CD4-positive, alpha-beta T cell (primary cell): Measurements from ENCODE around the gene PDGFC. TPM values are rescaled to one million over a fixed set of nuclear protein-coding genes. Genes with fewer than 3 reads are reported as not detected.

Source experiments
- ATAC-seq: fragments of 200-7000 bp; cut with Tn5 transposase; one replicate; pipeline ENCODE4 v1.10.0; 2022; ENCODE audit warnings: mild to moderate bottlenecking; ENCODE audit not compliant: poor library complexity
- CTCF ChIA-PET: fragments of 350-600 bp; sonication (Branson Sonifier 250); formaldehyde crosslinking; loops from one replicate; lab custom pipeline; 2021; ENCODE audit warnings: antibody characterized with exemption, inconsistent platforms; lab: Charles Lee
- POLR2A ChIA-PET: fragments of 350-600 bp; sonication (Branson Sonifier 250); formaldehyde crosslinking; loops from one replicate; lab custom pipeline; 2021; ENCODE audit warnings: antibody characterized with exemption, inconsistent platforms; lab: Charles Lee
- DNase-seq, 14 experiments: peaks; one replicate each; pipeline ENCODE4 v3.0.0-alpha.2; 2013 to 2020; ENCODE audit warnings: mixed read lengths in 2 of 14
- H3K27ac ChIP-seq, 2 donors: one replicate each; pipeline versions ENCODE4 v1.5.1 to v1.7.0; 2013; ENCODE audit warnings: low read length in 2 of 2, low read depth in 1 of 2, mild to moderate bottlenecking in 1 of 2
- H3K27me3 ChIP-seq, 2 experiments: 1 replicate in 1 of 2; 2 replicates in 1 of 2; pipeline versions ENCODE4 v1.6.1 to v1.7.0; 2013; ENCODE audit warnings: low read length in 2 of 2, control low read depth in 1 of 2, mild to moderate bottlenecking in 1 of 2, moderate library complexity in 1 of 2; ENCODE audit not compliant: insufficient read depth in 2 of 2, control insufficient read depth in 1 of 2
- H3K36me3 ChIP-seq: one replicate; pipeline ENCODE4 v1.6.1; 2013; ENCODE audit warnings: low read length, control low read depth; ENCODE audit not compliant: insufficient read depth
- H3K4me1 ChIP-seq: one replicate; pipeline ENCODE4 v1.6.1; 2013; ENCODE audit warnings: low read length, control low read depth; ENCODE audit not compliant: insufficient read depth
- H3K4me3 ChIP-seq: one replicate; pipeline ENCODE4 v1.5.1; 2013; ENCODE audit warnings: mild to moderate bottlenecking, low read length, moderate library complexity
- H3K9me3 ChIP-seq, 2 experiments: 1 replicate in 1 of 2; 2 replicates in 1 of 2; pipeline versions ENCODE4 v1.6.1 to v1.7.0; 2013; ENCODE audit warnings: low read length in 2 of 2, mild to moderate bottlenecking in 2 of 2, control low read depth in 1 of 2, moderate library complexity in 1 of 2; ENCODE audit not compliant: control insufficient read depth in 1 of 2, insufficient read depth in 1 of 2
- H3K27ac Mint-ChIP-seq: one replicate; pipeline ENCODE4 v1.8.0; 2020; ENCODE audit warnings: mixed read lengths
- H3K27me3 Mint-ChIP-seq: one replicate; pipeline ENCODE4 v1.8.0; 2021; ENCODE audit warnings: mixed read lengths
- H3K36me3 Mint-ChIP-seq: one replicate; pipeline ENCODE4 v1.8.0; 2021; ENCODE audit warnings: low read depth, mixed read lengths
- H3K4me1 Mint-ChIP-seq: one replicate; pipeline ENCODE4 v1.8.0; 2021; ENCODE audit warnings: low read depth, mixed read lengths
- H3K4me3 Mint-ChIP-seq: one replicate; pipeline ENCODE4 v1.8.0; 2020; ENCODE audit warnings: mild to moderate bottlenecking, mixed read lengths
- H3K9me3 Mint-ChIP-seq: one replicate; pipeline ENCODE4 v1.8.0; 2020; ENCODE audit warnings: mixed read lengths
- intact Hi-C, 2 experiments: fragments of 100-400 bp; cut with DNase I in 1 of 2; cut with micrococcal nuclease in 1 of 2; formaldehyde crosslinking; loops; one replicate each; pipeline versions ENCODE4 v1.15.1 to v1.9.0; 2023 to 2025; cut with DNase I, micrococcal nuclease
- total RNA-seq, 174 experiments: library from RNA in 2 of 174; stranded (reverse) in 2 of 174; gene quantifications; one replicate each; pipeline ENCODE4 v1.2.3 and lab custom pipeline; 2021 to 2026
- TF ChIP-seq, protein P1 (sequence below): fragments of 200-600 bp; IDR thresholded peaks from one replicate; pipeline ENCODE4 v1.8.0; 2022; ENCODE audit warnings: antibody characterized with exemption, mild to moderate bottlenecking

PDGFC gene
- total RNA-seq, 2 experiments from 2014 or later: not detected

DNA sequence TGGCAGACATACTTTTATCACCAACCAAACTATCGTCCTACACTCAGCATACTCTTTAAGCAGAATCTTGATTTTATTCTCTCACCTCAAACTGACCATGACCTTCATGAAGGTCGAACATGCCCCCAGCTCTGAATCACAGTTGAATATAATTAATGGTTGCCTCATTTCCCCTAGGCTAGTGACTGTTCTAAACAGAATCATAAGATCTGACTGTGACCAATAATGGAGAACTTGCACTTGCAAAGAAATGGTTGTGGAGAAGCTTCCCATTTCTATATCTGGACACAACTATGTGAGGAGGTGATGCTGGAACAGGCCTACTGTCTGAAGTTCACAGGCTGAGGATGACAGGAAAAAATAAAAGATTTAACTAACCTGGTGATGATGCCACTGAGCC is 85.1 kb downstream of the PDGFC start:
- Histone ChIP-seq H3K9me3 (peaks cover 0 to 2% of the 10 kb centered on the region in 2 experiments), H3K4me3 (no peak overlapping the region), H3K27me3 (no peaks in the 10 kb centered on the region), H3K36me3 (no peaks in the 10 kb centered on the region), H3K4me1 (no peaks in the 10 kb centered on the region), H3K27ac (no peak overlapping the region)
- CTCF ChIA-PET: no interaction called here
- H3K36me3 Mint-ChIP-seq: no peaks in the 10 kb centered on the region
- TF ChIP-seq, protein P1, sequence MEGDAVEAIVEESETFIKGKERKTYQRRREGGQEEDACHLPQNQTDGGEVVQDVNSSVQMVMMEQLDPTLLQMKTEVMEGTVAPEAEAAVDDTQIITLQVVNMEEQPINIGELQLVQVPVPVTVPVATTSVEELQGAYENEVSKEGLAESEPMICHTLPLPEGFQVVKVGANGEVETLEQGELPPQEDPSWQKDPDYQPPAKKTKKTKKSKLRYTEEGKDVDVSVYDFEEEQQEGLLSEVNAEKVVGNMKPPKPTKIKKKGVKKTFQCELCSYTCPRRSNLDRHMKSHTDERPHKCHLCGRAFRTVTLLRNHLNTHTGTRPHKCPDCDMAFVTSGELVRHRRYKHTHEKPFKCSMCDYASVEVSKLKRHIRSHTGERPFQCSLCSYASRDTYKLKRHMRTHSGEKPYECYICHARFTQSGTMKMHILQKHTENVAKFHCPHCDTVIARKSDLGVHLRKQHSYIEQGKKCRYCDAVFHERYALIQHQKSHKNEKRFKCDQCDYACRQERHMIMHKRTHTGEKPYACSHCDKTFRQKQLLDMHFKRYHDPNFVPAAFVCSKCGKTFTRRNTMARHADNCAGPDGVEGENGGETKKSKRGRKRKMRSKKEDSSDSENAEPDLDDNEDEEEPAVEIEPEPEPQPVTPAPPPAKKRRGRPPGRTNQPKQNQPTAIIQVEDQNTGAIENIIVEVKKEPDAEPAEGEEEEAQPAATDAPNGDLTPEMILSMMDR: no peak
- no peak overlapping the region for H3K4me3 Mint-ChIP-seq
- POLR2A ChIA-PET: no interaction called here
- intact Hi-C loops: no loop called here
- H3K27ac Mint-ChIP-seq: no peak overlapping the region
- ATAC-seq (no peak), DNase-seq (no peak)
- H3K4me1 Mint-ChIP-seq: no peaks in the 10 kb centered on the region
- H3K9me3 Mint-ChIP-seq: peaks cover 4% of the 10 kb centered on the region
- H3K27me3 Mint-ChIP-seq: no peaks in the 10 kb centered on the region

DNA sequence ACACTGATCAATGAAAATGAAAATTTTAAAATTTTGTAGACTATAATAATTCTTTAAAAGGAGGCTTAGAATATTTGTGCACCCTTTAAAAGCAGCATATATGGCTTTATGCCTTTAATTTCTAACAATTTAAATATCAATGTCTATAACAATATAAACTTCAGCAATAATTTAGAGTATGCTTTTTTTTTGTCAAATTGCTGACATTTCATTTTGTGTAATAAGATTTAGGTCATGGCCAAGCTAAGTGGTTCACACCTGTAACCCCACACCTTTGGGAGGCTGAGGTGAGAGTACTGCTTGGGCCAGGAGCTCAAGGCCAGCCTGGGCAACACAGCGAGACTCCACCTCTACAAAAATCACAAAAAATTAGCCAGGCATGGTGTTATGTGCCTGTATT is 86.2 kb downstream of the PDGFC start:
- Mint-ChIP-seq H3K36me3 (no peaks in the 10 kb centered on the region), H3K9me3 (peaks cover 4% of the 10 kb centered on the region), H3K27me3 (no peaks in the 10 kb centered on the region), H3K4me3 (no peak overlapping the region), H3K4me1 (no peaks in the 10 kb centered on the region), H3K27ac (no peak overlapping the region)
- no peaks in the 10 kb centered on the region for H3K27me3 ChIP-seq
- ChIA-PET POLR2A (no interaction called here), CTCF (no interaction called here)
- intact Hi-C loops: no loop called here
- H3K9me3 ChIP-seq: peaks cover 0 to 4% of the 10 kb centered on the region in 2 experiments
- no peaks in the 10 kb centered on the region for H3K36me3 ChIP-seq
- DNase-seq (no peak), ATAC-seq (no peak)
- TF ChIP-seq, protein P1: no peak
- no peak overlapping the region for H3K4me3 ChIP-seq
- no peaks in the 10 kb centered on the region for H3K4me1 ChIP-seq
- no peak overlapping the region for H3K27ac ChIP-seq

DNA sequence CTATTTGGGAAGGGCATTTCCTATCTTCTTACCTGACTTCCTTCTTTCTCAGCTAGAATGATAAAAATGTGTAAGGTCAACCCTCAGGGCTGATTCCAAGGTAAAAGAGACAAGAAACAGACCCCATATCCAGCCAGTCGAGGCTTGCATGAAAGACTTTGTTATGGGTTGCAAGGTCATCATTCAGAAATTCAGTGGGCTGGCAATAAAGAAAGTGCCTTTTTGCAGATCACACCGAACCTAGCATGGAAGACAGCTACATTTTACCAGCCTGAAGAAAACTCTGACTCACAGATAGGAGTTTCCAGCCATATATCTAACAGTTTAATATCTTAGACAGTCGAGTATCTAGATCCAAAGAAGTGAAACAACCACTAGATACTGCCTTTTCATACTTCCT is 87.4 kb downstream of the PDGFC start:
- Mint-ChIP-seq H3K9me3 (peaks cover 4% of the 10 kb centered on the region), H3K4me3 (no peak overlapping the region), H3K27ac (no peak overlapping the region), H3K36me3 (no peaks in the 10 kb centered on the region), H3K27me3 (no peaks in the 10 kb centered on the region), H3K4me1 (no peaks in the 10 kb centered on the region)
- Histone ChIP-seq H3K4me1 (no peaks in the 10 kb centered on the region), H3K27me3 (no peaks in the 10 kb centered on the region), H3K9me3 (peaks cover 0 to 4% of the 10 kb centered on the region in 2 experiments), H3K4me3 (no peak overlapping the region), H3K27ac (no peak overlapping the region), H3K36me3 (no peaks in the 10 kb centered on the region)
- DNase-seq: no peak
- CTCF ChIA-PET: no interaction called here
- intact Hi-C loops: no loop called here
- no peak for ATAC-seq
- POLR2A ChIA-PET: no interaction called here
- TF ChIP-seq, protein P1: no peak
